Measurements from ENCODE around the gene CS.
A peak's percentile ranks its signal among the peaks of the same experiment; 100 is the strongest.
"Not testable (repeated sequence)": the region's sequence is repeated elsewhere in the genome, so short reads cannot be mapped to it uniquely, and the experiment has no call there.

The CS gene

DNA sequence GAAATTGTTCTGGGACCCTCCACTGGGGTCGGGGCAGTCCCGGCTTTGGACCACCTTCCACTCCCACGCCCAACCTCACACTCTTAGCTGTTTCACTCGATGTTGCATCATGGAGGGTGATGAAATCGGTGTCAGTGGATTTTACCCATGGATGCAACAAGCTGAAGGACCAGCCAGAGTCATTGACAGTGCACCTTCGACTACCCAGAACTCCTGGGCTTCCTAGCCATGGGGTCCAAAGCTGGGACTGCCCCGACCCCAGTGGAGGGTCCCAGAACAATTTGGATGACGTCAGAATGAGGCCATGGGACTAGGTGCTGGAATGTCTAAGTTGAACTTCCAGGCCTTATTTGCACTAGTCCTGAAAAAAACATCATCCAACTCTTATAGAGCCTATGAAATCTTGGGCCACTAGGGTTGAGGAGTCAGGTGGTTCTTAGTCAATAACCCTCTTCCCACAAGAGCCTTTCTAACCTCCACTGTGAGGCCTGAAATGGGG is 37.7 kb upstream of the CS start:
- H3K27ac ChIP-seq (ENCODE audit: low read depth, low read length), result peak overlapping the region; percentile 88
- H3F3A ChIP-seq (ENCODE audit: control insufficient read depth, insufficient read depth), result peaks cover 25% of the 10 kb centered on the region
- H3K36me3 ChIP-seq (ENCODE audit: control insufficient read depth, low read length), result peaks cover 27% of the 10 kb centered on the region
- H3K4me3 ChIP-seq (ENCODE audit: low read length), result peak overlapping the region; percentile 70
- peaks cover 62% of the 10 kb centered on the region for H3K4me1 ChIP-seq (ENCODE audit: control insufficient read depth, low read length)
- no peaks in the 10 kb centered on the region for H3K9me2 ChIP-seq (replicated peaks; ENCODE audit: control insufficient read depth, low read length)
- H3K27me3 ChIP-seq (ENCODE audit: control insufficient read depth, low read length), result no peaks in the 10 kb centered on the region
- H3K9me3 ChIP-seq (ENCODE audit: control insufficient read depth, insufficient read depth, low read length), result no peaks in the 10 kb centered on the region
- no peaks in the 10 kb centered on the region for H4K20me1 ChIP-seq (ENCODE audit: control insufficient read depth, insufficient read depth, low read depth, low read length)
- peak overlapping the region; percentile 93 for H3K4me2 ChIP-seq (ENCODE audit: low read length)
- H3K79me2 ChIP-seq (ENCODE audit: control insufficient read depth, low read length), result peaks cover 20% of the 10 kb centered on the region
- TF ChIP-seq, protein P1, sequence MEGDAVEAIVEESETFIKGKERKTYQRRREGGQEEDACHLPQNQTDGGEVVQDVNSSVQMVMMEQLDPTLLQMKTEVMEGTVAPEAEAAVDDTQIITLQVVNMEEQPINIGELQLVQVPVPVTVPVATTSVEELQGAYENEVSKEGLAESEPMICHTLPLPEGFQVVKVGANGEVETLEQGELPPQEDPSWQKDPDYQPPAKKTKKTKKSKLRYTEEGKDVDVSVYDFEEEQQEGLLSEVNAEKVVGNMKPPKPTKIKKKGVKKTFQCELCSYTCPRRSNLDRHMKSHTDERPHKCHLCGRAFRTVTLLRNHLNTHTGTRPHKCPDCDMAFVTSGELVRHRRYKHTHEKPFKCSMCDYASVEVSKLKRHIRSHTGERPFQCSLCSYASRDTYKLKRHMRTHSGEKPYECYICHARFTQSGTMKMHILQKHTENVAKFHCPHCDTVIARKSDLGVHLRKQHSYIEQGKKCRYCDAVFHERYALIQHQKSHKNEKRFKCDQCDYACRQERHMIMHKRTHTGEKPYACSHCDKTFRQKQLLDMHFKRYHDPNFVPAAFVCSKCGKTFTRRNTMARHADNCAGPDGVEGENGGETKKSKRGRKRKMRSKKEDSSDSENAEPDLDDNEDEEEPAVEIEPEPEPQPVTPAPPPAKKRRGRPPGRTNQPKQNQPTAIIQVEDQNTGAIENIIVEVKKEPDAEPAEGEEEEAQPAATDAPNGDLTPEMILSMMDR (IDR thresholded peaks at IDR 0.05; ENCODE audit: low read depth, low read length, poor library complexity, severe bottlenecking), result no peak
- no peak for TF ChIP-seq EZH2phosphoT487 (IDR thresholded peaks at IDR 0.05; ENCODE audit: borderline replicate concordance, low read length)

DNA sequence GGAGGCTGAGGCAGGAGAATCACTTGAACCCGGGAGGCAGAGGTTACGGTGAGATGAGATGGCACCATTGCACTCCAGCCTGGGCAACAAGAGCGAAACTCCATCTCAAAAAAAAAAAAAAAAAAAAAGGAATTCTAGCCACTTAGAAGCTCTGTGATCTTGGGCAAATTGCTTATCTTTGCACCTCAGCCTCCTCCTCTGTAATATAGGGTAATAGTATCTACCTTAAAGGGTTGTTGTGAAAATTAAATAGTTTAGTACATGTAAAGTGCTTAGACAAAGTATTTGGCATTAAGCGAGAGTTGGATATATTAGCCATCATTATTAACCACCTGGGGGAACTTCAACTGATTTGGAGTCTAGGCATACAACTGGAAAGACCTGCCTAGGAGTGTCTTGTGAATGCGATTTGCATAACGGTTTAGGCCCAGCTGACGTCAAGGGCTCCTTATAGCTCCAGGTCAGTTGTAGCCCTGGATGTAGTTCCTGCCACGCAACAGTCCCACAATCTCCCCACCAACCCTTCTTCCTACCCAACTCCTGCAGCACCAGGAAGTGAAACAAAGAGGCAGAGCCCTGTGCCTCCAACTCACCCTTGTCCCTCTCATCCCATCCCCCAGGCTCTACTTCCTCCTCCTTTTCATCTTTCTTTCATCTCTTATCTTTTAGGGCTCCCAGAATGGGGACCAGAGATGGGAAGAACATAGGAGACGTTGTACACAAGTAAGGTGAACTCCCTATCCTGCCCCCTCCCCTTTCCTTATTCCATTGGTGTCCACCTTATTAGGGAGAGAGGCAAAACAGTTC is 36.4 kb upstream of the CS start:
- H3K4me1 ChIP-seq (ENCODE audit: control insufficient read depth, low read length), result peaks cover 70% of the 10 kb centered on the region
- H3K4me3 ChIP-seq (ENCODE audit: low read length), result peak overlapping the region; percentile 70
- H3K4me2 ChIP-seq (ENCODE audit: low read length), result peak overlapping the region; percentile 93
- no peaks in the 10 kb centered on the region for H3K27me3 ChIP-seq (ENCODE audit: control insufficient read depth, low read length)
- no peaks in the 10 kb centered on the region for H3K9me2 ChIP-seq (replicated peaks; ENCODE audit: control insufficient read depth, low read length)
- peaks cover 28% of the 10 kb centered on the region for H3K79me2 ChIP-seq (ENCODE audit: control insufficient read depth, low read length)
- H4K20me1 ChIP-seq (ENCODE audit: control insufficient read depth, insufficient read depth, low read depth, low read length), result no peaks in the 10 kb centered on the region
- H3K27ac ChIP-seq (ENCODE audit: low read depth, low read length), result peak overlapping the region; percentile 88
- H3K9me3 ChIP-seq (ENCODE audit: control insufficient read depth, insufficient read depth, low read length), result no peaks in the 10 kb centered on the region
- TF ChIP-seq, protein P1 (IDR thresholded peaks at IDR 0.05; ENCODE audit: low read depth, low read length, poor library complexity, severe bottlenecking), result no peak
- TF ChIP-seq EZH2phosphoT487 (IDR thresholded peaks at IDR 0.05; ENCODE audit: borderline replicate concordance, low read length), result no peak
- peaks cover 25% of the 10 kb centered on the region for H3F3A ChIP-seq (ENCODE audit: control insufficient read depth, insufficient read depth)
- peaks cover 25% of the 10 kb centered on the region for H3K36me3 ChIP-seq (ENCODE audit: control insufficient read depth, low read length)

DNA sequence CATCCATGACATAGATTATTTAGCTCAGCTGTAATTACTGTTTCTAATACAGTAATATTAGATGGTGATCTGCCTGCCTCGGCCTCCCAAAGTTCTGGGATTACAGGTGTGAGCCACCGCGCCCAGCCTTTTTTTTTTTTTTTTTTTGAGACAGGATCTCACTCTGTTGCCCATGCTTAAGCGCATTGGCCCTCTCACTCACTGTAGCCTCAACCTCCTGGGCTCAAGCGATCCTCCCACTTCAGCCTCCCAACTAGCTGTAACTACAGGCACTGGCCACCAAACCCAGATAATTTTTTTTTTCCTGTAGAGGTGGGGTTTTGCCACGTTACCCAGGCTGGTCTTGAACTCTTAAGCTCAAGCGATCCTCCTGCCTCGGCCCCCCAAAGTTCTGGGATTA is 35.4 kb upstream of the CS start:
- Histone ChIP-seq H3K27ac (ENCODE audit: low read depth, low read length) (peak overlapping the region; percentile 88), H3K4me1 (ENCODE audit: control insufficient read depth, low read length) (peaks cover 67% of the 10 kb centered on the region), H3K79me2 (ENCODE audit: control insufficient read depth, low read length) (peaks cover 34% of the 10 kb centered on the region), H3F3A (ENCODE audit: control insufficient read depth, insufficient read depth) (peaks cover 23% of the 10 kb centered on the region), H3K36me3 (ENCODE audit: control insufficient read depth, low read length) (peaks cover 26% of the 10 kb centered on the region), H3K4me2 (ENCODE audit: low read length) (0 out of 2 replicates have a peak overlapping the region, but pooled peaks have one; percentile 93)
- not testable (repeated sequence) for H3K9me3 ChIP-seq (ENCODE audit: control insufficient read depth, insufficient read depth, low read length); H3K4me3 ChIP-seq (ENCODE audit: low read length); H3K9me2 ChIP-seq (replicated peaks; ENCODE audit: control insufficient read depth, low read length); H4K20me1 ChIP-seq (ENCODE audit: control insufficient read depth, insufficient read depth, low read depth, low read length); H3K27me3 ChIP-seq (ENCODE audit: control insufficient read depth, low read length)

DNA sequence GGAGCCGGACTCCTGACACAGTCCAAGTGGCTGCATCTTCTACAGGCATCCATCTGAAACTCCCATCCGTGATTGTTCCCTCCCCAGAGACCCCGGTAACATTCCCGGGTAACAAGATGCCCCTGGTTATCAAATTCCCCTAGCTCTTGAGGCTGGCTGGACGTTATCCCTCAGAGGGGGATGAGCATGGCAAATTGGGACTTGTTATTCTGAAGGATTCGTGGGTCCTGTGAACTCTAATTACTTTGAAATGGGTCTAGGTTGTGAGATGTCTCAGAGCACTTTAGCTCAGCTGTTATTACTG is 34.3 kb upstream of the CS start:
- peaks cover 23% of the 10 kb centered on the region for H3F3A ChIP-seq (ENCODE audit: control insufficient read depth, insufficient read depth)

More for the DNA sequence above, 34.3 kb upstream of the CS start:
- TF ChIP-seq, protein P1 (IDR thresholded peaks at IDR 0.05; ENCODE audit: low read depth, low read length, poor library complexity, severe bottlenecking), result no peak
- no peak for TF ChIP-seq EZH2phosphoT487 (IDR thresholded peaks at IDR 0.05; ENCODE audit: borderline replicate concordance, low read length)
- Histone ChIP-seq H3K9me3 (ENCODE audit: control insufficient read depth, insufficient read depth, low read length) (no peaks in the 10 kb centered on the region), H3K36me3 (ENCODE audit: control insufficient read depth, low read length) (peaks cover 26% of the 10 kb centered on the region), H3K4me2 (ENCODE audit: low read length) (peak overlapping the region; percentile 99), H3K79me2 (ENCODE audit: control insufficient read depth, low read length) (peaks cover 34% of the 10 kb centered on the region), H3K27me3 (ENCODE audit: control insufficient read depth, low read length) (no peaks in the 10 kb centered on the region), H3K27ac (ENCODE audit: low read depth, low read length) (peak overlapping the region; percentile 88), H3K4me3 (ENCODE audit: low read length) (peak overlapping the region; percentile 94), H4K20me1 (ENCODE audit: control insufficient read depth, insufficient read depth, low read depth, low read length) (no peaks in the 10 kb centered on the region), H3K9me2 (replicated peaks; ENCODE audit: control insufficient read depth, low read length) (no peaks in the 10 kb centered on the region), H3K4me1 (ENCODE audit: control insufficient read depth, low read length) (peaks cover 63% of the 10 kb centered on the region)
